Measurements from ENCODE around the gene LRMDA.

Gene LRMDA

GRCh38 chr10:75919913-75920312 lies 488.5 kb downstream of the LRMDA start:
- DNase-seq (ENCODE audit: low read depth in 2 of 2), result no peak

- no peak for DNase-seq (ENCODE audit: low read depth in 2 of 2)
Measured at GRCh38 chr10:75922435-75922834, 491.0 kb downstream of the LRMDA start.

GRCh38 chr10:75924309-75924902 lies 493.0 kb downstream of the LRMDA start:
- no peak for DNase-seq (ENCODE audit: low read depth in 2 of 2)

- no peak for DNase-seq (ENCODE audit: low read depth in 2 of 2)
Measured at GRCh38 chr10:75925999-75926398, 494.6 kb downstream of the LRMDA start.

GRCh38 chr10:75926763-75927162 lies 495.3 kb downstream of the LRMDA start:
- no peak for DNase-seq (ENCODE audit: low read depth in 2 of 2)

- DNase-seq (ENCODE audit: low read depth in 2 of 2), result no peak
Measured at GRCh38 chr10:75928231-75928630, 496.8 kb downstream of the LRMDA start.

GRCh38 chr10:75929630-75930161 lies 498.3 kb downstream of the LRMDA start:
- no peak for DNase-seq (ENCODE audit: low read depth in 2 of 2)

GRCh38 chr10:75932921-75933320 lies 501.5 kb downstream of the LRMDA start:
- no peak for DNase-seq (ENCODE audit: low read depth in 2 of 2)

- DNase-seq (ENCODE audit: low read depth in 2 of 2), result no peak
Measured at GRCh38 chr10:75935240-75935639, 503.8 kb downstream of the LRMDA start.

- DNase-seq (ENCODE audit: low read depth in 2 of 2), result no peak
Measured at GRCh38 chr10:75935650-75936400, 504.4 kb downstream of the LRMDA start.

GRCh38 chr10:75936841-75937240 lies 505.4 kb downstream of the LRMDA start:
- DNase-seq (ENCODE audit: low read depth in 2 of 2), result no peak

- no peak for DNase-seq (ENCODE audit: low read depth in 2 of 2)
Measured at GRCh38 chr10:75937823-75938222, 506.4 kb downstream of the LRMDA start.

GRCh38 chr10:75938380-75939122 lies 507.1 kb downstream of the LRMDA start:
- no peak for DNase-seq (ENCODE audit: low read depth in 2 of 2)

- DNase-seq (ENCODE audit: low read depth in 2 of 2), result no peak
Measured at GRCh38 chr10:75939541-75939940, 508.1 kb downstream of the LRMDA start.

- DNase-seq (ENCODE audit: low read depth in 2 of 2), result no peak
Measured at GRCh38 chr10:75940742-75941141, 509.3 kb downstream of the LRMDA start.

GRCh38 chr10:75941223-75941801 lies 509.9 kb downstream of the LRMDA start:
- DNase-seq (ENCODE audit: low read depth in 2 of 2), result no peak

- no peak for DNase-seq (ENCODE audit: low read depth in 2 of 2)
Measured at GRCh38 chr10:75944061-75944460, 512.6 kb downstream of the LRMDA start.

GRCh38 chr10:75948583-75948982 lies 517.2 kb downstream of the LRMDA start:
- DNase-seq (ENCODE audit: low read depth in 2 of 2), result no peak

GRCh38 chr10:75950307-75950706 lies 518.9 kb downstream of the LRMDA start:
- DNase-seq (ENCODE audit: low read depth in 2 of 2), result no peak

GRCh38 chr10:75950997-75951589 lies 519.7 kb downstream of the LRMDA start:
- DNase-seq (ENCODE audit: low read depth in 2 of 2), result no peak

GRCh38 chr10:75951627-75952026 lies 520.2 kb downstream of the LRMDA start:
- no peak for DNase-seq (ENCODE audit: low read depth in 2 of 2)

- DNase-seq (ENCODE audit: low read depth in 2 of 2), result no peak
Measured at GRCh38 chr10:75952093-75952492, 520.7 kb downstream of the LRMDA start.
